Measurements from ENCODE around the gene RTN4RL1. TPM values are rescaled to one million over a fixed set of nuclear protein-coding genes. Genes with fewer than 3 reads are reported as not detected.
A peak's percentile ranks its signal among the peaks of the same experiment; 100 is the strongest.

RTN4RL1 gene
- total and polyA plus RNA-seq, 10 donors, result 0.09 to 4.5 (median 1.2) TPM

GRCh38 chr17:2067048-2067561, 42.0 kb upstream of the RTN4RL1 start:
- no peaks in the 10 kb centered on the region for H3K27me3 ChIP-seq (replicated peaks in 1 of 7)
- H3K4me3 ChIP-seq, result no peak overlapping the region
- intact Hi-C loops (cut with DNase I; ENCODE audit: low total_unique reads), result no loop called here
- H3K27ac ChIP-seq, result peak overlapping the region in 7 of 8 donors; percentile 47 to 89 (median 55)
- peaks cover 0 to 82% (median 10%) of the 10 kb centered on the region in 6 donors for H3K36me3 ChIP-seq
- H3K4me1 ChIP-seq, result peaks cover 33 to 100% (median 85%) of the 10 kb centered on the region in 6 donors
- TF ChIP-seq CTCF (IDR thresholded peaks at IDR 0.05 in 8 of 11, conservative IDR thresholded peaks at IDR 0.05 in 3 of 11) (no peak), POLR2A (IDR thresholded peaks at IDR 0.05) (no peak), POLR2AphosphoS5 (IDR thresholded peaks at IDR 0.05) (no peak)
- DNase-seq, result no peak
- WGBS, 5 donors, result 57 to 80% (median 73%) methylated on average over 13 to 14 of the region's 14 CpGs
- no peaks in the 10 kb centered on the region for H3K9me3 ChIP-seq

- no peak overlapping the region for H3K4me3 ChIP-seq
- TF ChIP-seq CTCF (IDR thresholded peaks at IDR 0.05 in 8 of 11, conservative IDR thresholded peaks at IDR 0.05 in 3 of 11) (no peak), POLR2A (IDR thresholded peaks at IDR 0.05) (no peak), POLR2AphosphoS5 (IDR thresholded peaks at IDR 0.05) (no peak)
- intact Hi-C loops (cut with DNase I; ENCODE audit: low total_unique reads), result no loop called here
- H3K9me3 ChIP-seq, result no peaks in the 10 kb centered on the region
- WGBS, 5 donors, result 86 to 90% (median 87%) methylated on average over 10 of the region's 10 CpGs
- H3K4me1 ChIP-seq, result peaks cover 33 to 100% (median 75%) of the 10 kb centered on the region in 6 donors
- peak overlapping the region; percentile 4 to 89 (median 75) for H3K27ac ChIP-seq
- H3K36me3 ChIP-seq, result peaks cover 0 to 82% (median 17%) of the 10 kb centered on the region in 6 donors
- DNase-seq, result no peak
- no peaks in the 10 kb centered on the region for H3K27me3 ChIP-seq (replicated peaks in 1 of 7)
Observed at GRCh38 chr17:2065949-2066400, 40.8 kb upstream of the RTN4RL1 start.

- Histone ChIP-seq H3K36me3 (peaks cover 0 to 85% (median 18%) of the 10 kb centered on the region in 6 donors), H3K27me3 (replicated peaks in 1 of 7) (no peaks in the 10 kb centered on the region), H3K9me3 (no peaks in the 10 kb centered on the region), H3K4me3 (no peak overlapping the region), H3K4me1 (peaks cover 34 to 100% (median 73%) of the 10 kb centered on the region in 6 donors), H3K27ac (peak overlapping the region; percentile 53 to 89 (median 75))
- intact Hi-C loops (cut with DNase I; ENCODE audit: low total_unique reads), result no loop called here
- WGBS, 5 donors, result 60 to 72% (median 71%) methylated on average over 23 to 24 of the region's 24 CpGs
- TF ChIP-seq POLR2AphosphoS5 (IDR thresholded peaks at IDR 0.05) (peak; percentile 52 to 61 (median 60)), CTCF (IDR thresholded peaks at IDR 0.05 in 8 of 11, conservative IDR thresholded peaks at IDR 0.05 in 3 of 11) (peak in 9 of 11 experiments; percentile 4 to 54 (median 28)), POLR2A (IDR thresholded peaks at IDR 0.05) (no peak)
- DNase-seq, result peak; percentile 84
Observed at GRCh38 chr17:2064980-2065785, 40.0 kb upstream of the RTN4RL1 start.

- DNase-seq, result no peak
- Histone ChIP-seq H3K4me3 (no peak overlapping the region), H3K9me3 (no peaks in the 10 kb centered on the region), H3K27ac (peak overlapping the region; percentile 53 to 89 (median 75)), H3K36me3 (peaks cover 0 to 90% (median 18%) of the 10 kb centered on the region in 6 donors), H3K4me1 (peaks cover 37 to 100% (median 75%) of the 10 kb centered on the region in 6 donors), H3K27me3 (replicated peaks in 1 of 7) (no peaks in the 10 kb centered on the region)
- intact Hi-C loops (cut with DNase I; ENCODE audit: low total_unique reads), result no loop called here
- WGBS, 5 donors, result 48 to 68% (median 50%) methylated on average over 6 of the region's 6 CpGs
- TF ChIP-seq POLR2A (IDR thresholded peaks at IDR 0.05) (no peak), POLR2AphosphoS5 (IDR thresholded peaks at IDR 0.05) (peak in 1 of 3 donors; percentile 44)
Observed at GRCh38 chr17:2064520-2064971, 39.4 kb upstream of the RTN4RL1 start.

Data from spleen (tissue), 11 donors.